ENCODE results near the gene EME1. TPM values are rescaled to one million over a fixed set of nuclear protein-coding genes. Genes with fewer than 3 reads are reported as not detected.
A peak's percentile ranks its signal among the peaks of the same experiment; 100 is the strongest.

EME1 gene
- polyA plus RNA-seq, 1 of the 3 experiments (the other 2 are of a cell fraction): 16.9 TPM

DNA sequence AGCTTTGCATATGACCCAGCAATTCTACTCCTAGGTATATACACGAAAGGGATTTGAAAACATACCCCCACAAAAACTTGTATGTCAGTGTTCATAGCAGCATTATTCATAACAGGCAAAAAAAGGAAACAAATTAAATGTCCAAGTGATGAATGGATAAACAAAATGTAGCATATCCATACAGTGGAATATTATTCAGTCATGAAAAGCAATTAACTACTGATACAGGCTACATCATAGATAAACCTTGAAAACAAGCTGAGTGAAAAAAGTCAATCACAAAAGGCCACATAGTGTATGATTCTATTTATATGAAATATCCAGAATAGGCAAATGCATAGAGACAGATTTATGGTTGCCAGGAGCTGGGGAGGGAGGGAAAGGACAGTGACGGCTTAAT is 676 bp downstream of the EME1 start (continued):
- TF ChIP-seq, protein P1, sequence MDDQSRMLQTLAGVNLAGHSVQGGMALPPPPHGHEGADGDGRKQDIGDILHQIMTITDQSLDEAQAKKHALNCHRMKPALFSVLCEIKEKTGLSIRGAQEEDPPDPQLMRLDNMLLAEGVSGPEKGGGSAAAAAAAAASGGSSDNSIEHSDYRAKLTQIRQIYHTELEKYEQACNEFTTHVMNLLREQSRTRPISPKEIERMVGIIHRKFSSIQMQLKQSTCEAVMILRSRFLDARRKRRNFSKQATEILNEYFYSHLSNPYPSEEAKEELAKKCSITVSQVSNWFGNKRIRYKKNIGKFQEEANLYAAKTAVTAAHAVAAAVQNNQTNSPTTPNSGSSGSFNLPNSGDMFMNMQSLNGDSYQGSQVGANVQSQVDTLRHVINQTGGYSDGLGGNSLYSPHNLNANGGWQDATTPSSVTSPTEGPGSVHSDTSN (IDR thresholded peaks at IDR 0.05): no peak

GRCh38 chr17:50375858-50376538 is 3.0 kb downstream of the EME1 start:
- CTCF ChIA-PET: interaction anchor here (0.7 to 8.1 kb wide), 7 partner anchors 11 to 214 kb away, joined by 3 to 51 read pairs (median 3); partner anchors contain the start of gene LRRC59
- H3F3A ChIP-seq (replicated peaks; ENCODE audit: insufficient read depth): peaks cover 13% of the 10 kb centered on the region
- no peak overlapping the region for H3K4me3 ChIP-seq (ENCODE audit: low read depth in 2 of 2, low read length in 1 of 2)
- H3K9me3 ChIP-seq: no peaks in the 10 kb centered on the region
- H3K9ac ChIP-seq: no peak overlapping the region
- peak; percentile 38 for DNase-seq
- no peaks in the 10 kb centered on the region for H3K9me2 ChIP-seq
- no peaks in the 10 kb centered on the region for H4K20me1 ChIP-seq (ENCODE audit: insufficient read depth)
- peaks cover 0 to 27% of the 10 kb centered on the region in 2 experiments; a peak in 2 of 4 replicates for H3K4me1 ChIP-seq (ENCODE audit: control insufficient read depth in 1 of 2, insufficient read depth in 2 of 2, low read depth in 1 of 2, low read length in 1 of 2)
- H3K36me3 ChIP-seq (replicated peaks in 1 of 2; ENCODE audit: control insufficient read depth in 1 of 2, insufficient read depth in 2 of 2, low read length in 1 of 2): peaks cover 5 to 27% of the 10 kb centered on the region in 2 experiments
- H2AFZ ChIP-seq (ENCODE audit: low read depth): no peak overlapping the region
- POLR2A ChIA-PET: interaction anchor here (0.9 kb wide), 1 partner anchor 12 kb away, joined by 4 read pairs; no protein-coding TSS in a partner anchor
- 60% methylated on average over 5 of the region's 5 CpGs for WGBS (ENCODE audit: low lambda C conversion rate)
- no peak for TF ChIP-seq MEF2A (IDR thresholded peaks at IDR 0.05; ENCODE audit: borderline replicate concordance, low read depth)
- TF ChIP-seq RCOR1 (IDR thresholded peaks at IDR 0.05; ENCODE audit: low read length): 0 out of 2 replicates have a peak, but pooled peaks have one; percentile 14
- peak; percentile 46; the same call in 1 of the 2 replicates for TF ChIP-seq MXI1 (IDR thresholded peaks at IDR 0.05; ENCODE audit: low read depth, low read length)
- no peak for TF ChIP-seq GATA2 (CRISPR knock-in tag; IDR thresholded peaks at IDR 0.05)
- TF ChIP-seq TEAD4 (IDR thresholded peaks at IDR 0.05; ENCODE audit: borderline replicate concordance, insufficient read depth): no peak
- H3K4me2 ChIP-seq: no peak overlapping the region
- H3K27me3 ChIP-seq (ENCODE audit: insufficient read depth): no peaks in the 10 kb centered on the region
- peaks cover 28% of the 10 kb centered on the region for H3K79me2 ChIP-seq (ENCODE audit: insufficient read depth)
- peak overlapping the region in 1 of 2 experiments; percentile 35; a peak in 2 of 4 replicates for H3K27ac ChIP-seq (ENCODE audit: low read depth in 2 of 2, low read length in 1 of 2)

DNA sequence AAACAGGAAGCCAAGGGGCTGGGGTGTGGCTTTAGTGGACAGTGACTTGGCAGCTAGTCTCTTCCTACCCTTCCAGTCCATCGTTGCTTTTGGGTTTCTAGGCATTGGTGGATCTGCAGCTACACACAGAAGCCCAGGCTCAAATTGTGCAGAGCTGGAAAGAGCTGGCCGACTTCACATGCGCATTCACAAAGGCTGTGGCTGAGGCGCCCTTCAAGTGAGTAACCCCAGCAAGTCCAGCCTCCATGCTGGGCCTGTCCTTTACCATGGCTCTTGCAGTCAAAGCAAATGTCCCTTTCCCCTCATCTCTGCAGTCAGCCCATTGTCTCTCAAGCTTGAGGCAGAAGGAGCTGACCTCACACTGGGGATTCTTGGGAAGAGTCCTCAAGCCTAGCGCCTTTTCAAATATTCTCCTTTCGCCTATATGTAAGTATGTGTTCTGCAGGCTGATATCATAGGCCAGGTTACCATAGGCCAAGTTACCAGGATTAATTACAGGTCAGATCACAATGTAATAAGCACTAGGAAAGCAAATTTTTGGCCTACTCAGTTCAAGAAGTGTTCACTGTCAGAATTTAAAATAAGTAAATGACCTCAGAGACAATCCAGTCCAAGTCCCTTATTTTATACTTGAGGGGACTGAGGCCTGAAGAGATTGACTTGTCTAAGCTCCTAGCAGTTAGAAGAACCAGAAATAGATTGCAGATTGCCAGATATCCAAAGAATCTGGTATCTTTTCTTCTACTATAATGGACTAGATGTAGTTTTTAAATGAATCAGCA is 6.5 kb downstream of the EME1 start:
- no peak overlapping the region for H3K4me3 ChIP-seq (ENCODE audit: low read depth in 2 of 2, low read length in 1 of 2)
- H4K20me1 ChIP-seq (ENCODE audit: insufficient read depth): no peaks in the 10 kb centered on the region
- no peaks in the 10 kb centered on the region for H3K27me3 ChIP-seq (ENCODE audit: insufficient read depth)
- no peaks in the 10 kb centered on the region for H3K9me2 ChIP-seq
- H3K79me2 ChIP-seq (ENCODE audit: insufficient read depth): no peaks in the 10 kb centered on the region; the same call in 1 of the 2 replicates
- ChIA-PET CTCF (interaction anchor here (0.9 to 2.5 kb wide), 8 partner anchors 11 to 179 kb away, joined by 3 to 17 read pairs (median 4); partner anchors contain the start of gene LRRC59), POLR2A (interaction anchor here (0.9 to 2.7 kb wide), 2 partner anchors 9 to 18 kb away, joined by 3 to 12 read pairs; partner anchors contain the start of gene LRRC59)
- H3K9me3 ChIP-seq: no peaks in the 10 kb centered on the region
- H3K4me1 ChIP-seq (ENCODE audit: control insufficient read depth in 1 of 2, insufficient read depth in 2 of 2, low read depth in 1 of 2, low read length in 1 of 2): peaks cover 0 to 12% of the 10 kb centered on the region in 2 experiments; a peak in 1 of 4 replicates
- H3K9ac ChIP-seq: no peak overlapping the region
- H3F3A ChIP-seq (replicated peaks; ENCODE audit: insufficient read depth): peaks cover 34% of the 10 kb centered on the region
- no peak for DNase-seq
- H3K36me3 ChIP-seq (replicated peaks in 1 of 2; ENCODE audit: control insufficient read depth in 1 of 2, insufficient read depth in 2 of 2, low read length in 1 of 2): peaks cover 35 to 59% of the 10 kb centered on the region in 2 experiments
- 94% methylated on average over 6 of the region's 6 CpGs for WGBS (ENCODE audit: low lambda C conversion rate)
- H3K4me2 ChIP-seq: no peak overlapping the region
- no peak overlapping the region for H2AFZ ChIP-seq (ENCODE audit: low read depth)
- H3K27ac ChIP-seq (ENCODE audit: low read depth in 2 of 2, low read length in 1 of 2): no peak overlapping the region
- TF ChIP-seq SIN3A (IDR thresholded peaks at IDR 0.05; ENCODE audit: borderline replicate concordance, low read depth, low read length): no peak
- no peak for TF ChIP-seq USF2 (IDR thresholded peaks at IDR 0.05; ENCODE audit: borderline replicate concordance, low read depth, low read length)
- TF ChIP-seq, protein P2, sequence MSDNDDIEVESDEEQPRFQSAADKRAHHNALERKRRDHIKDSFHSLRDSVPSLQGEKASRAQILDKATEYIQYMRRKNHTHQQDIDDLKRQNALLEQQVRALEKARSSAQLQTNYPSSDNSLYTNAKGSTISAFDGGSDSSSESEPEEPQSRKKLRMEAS (IDR thresholded peaks at IDR 0.05; ENCODE audit: low read depth): no peak
- TF ChIP-seq EZH2phosphoT487 (IDR thresholded peaks at IDR 0.05; ENCODE audit: borderline replicate concordance, low read depth): no peak
- TF ChIP-seq ELF1 (IDR thresholded peaks at IDR 0.05): no peak
- TF ChIP-seq MEF2A (IDR thresholded peaks at IDR 0.05; ENCODE audit: borderline replicate concordance, low read depth): no peak
- no peak for TF ChIP-seq GATA2 (CRISPR knock-in tag; IDR thresholded peaks at IDR 0.05)
- no peak for TF ChIP-seq CHD2 (IDR thresholded peaks at IDR 0.05; ENCODE audit: low read length, partially characterized antibody)
- TF ChIP-seq FOXM1 (IDR thresholded peaks at IDR 0.05; ENCODE audit: low read depth): no peak
- no peak for TF ChIP-seq CTCF (IDR thresholded peaks at IDR 0.05)
- no peak for TF ChIP-seq TCF12 (IDR thresholded peaks at IDR 0.05)
- no peak for TF ChIP-seq NRF1 (IDR thresholded peaks at IDR 0.05; ENCODE audit: low read depth, low read length)
